ENCODE data around the gene CTU2.

DNA sequence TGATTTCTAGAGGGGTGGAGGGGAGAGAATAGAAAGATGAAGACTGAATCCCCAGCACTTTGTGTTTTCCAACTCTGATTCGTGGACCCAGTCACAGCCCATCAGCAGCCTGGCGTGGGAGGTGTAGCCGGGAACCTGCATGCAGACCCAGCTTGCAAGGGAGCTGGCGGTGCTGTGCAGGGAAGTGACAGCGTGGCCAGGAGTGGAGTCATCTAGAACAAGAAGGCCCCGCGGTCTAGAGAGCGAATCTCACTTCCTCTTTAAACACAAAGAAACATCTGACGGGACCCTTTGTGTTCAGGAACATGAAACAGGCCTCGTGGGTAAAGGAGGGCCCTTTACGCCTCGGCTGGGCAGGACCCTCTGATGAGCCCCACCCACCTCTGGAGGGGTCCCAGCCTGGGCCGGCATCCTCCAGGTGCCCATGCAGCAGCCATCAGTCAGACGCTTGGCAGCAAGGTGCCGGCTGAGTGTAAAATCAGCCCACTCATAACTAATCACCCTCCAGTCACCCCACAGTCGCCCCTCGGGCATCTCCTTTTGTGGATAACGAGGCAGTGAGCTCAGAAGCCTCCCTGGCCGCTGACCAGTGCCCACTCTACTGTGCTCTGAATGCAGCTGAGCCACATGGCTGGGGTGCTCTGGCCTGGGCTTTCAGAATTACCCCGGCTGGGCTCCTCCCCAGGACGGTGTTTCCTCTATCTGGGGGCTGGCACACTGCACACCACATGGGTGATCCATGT lies 24.4 kb upstream of the CTU2 start:
- TF ChIP-seq, protein P1, sequence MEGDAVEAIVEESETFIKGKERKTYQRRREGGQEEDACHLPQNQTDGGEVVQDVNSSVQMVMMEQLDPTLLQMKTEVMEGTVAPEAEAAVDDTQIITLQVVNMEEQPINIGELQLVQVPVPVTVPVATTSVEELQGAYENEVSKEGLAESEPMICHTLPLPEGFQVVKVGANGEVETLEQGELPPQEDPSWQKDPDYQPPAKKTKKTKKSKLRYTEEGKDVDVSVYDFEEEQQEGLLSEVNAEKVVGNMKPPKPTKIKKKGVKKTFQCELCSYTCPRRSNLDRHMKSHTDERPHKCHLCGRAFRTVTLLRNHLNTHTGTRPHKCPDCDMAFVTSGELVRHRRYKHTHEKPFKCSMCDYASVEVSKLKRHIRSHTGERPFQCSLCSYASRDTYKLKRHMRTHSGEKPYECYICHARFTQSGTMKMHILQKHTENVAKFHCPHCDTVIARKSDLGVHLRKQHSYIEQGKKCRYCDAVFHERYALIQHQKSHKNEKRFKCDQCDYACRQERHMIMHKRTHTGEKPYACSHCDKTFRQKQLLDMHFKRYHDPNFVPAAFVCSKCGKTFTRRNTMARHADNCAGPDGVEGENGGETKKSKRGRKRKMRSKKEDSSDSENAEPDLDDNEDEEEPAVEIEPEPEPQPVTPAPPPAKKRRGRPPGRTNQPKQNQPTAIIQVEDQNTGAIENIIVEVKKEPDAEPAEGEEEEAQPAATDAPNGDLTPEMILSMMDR (IDR thresholded peaks at IDR 0.05): no peak
- peak in 1 of 4 donors; percentile 46 for TF ChIP-seq POLR2A (IDR thresholded peaks at IDR 0.05)

Measured in esophagus squamous epithelium (tissue), 4 donors.